Measurements from ENCODE around the gene ZNG1B. TPM values are rescaled to one million over a fixed set of nuclear protein-coding genes. Genes with fewer than 3 reads are reported as not detected.
"Not testable (repeated sequence)": the region's sequence is repeated elsewhere in the genome, so short reads cannot be mapped to it uniquely, and the experiment has no call there.

ZNG1B gene
- total and polyA plus RNA-seq, 2 of the 13 experiments (the other 11 are each of a cell fraction or from before 2014, with no cell fraction given), result 33.8 to 72.2 TPM

DNA sequence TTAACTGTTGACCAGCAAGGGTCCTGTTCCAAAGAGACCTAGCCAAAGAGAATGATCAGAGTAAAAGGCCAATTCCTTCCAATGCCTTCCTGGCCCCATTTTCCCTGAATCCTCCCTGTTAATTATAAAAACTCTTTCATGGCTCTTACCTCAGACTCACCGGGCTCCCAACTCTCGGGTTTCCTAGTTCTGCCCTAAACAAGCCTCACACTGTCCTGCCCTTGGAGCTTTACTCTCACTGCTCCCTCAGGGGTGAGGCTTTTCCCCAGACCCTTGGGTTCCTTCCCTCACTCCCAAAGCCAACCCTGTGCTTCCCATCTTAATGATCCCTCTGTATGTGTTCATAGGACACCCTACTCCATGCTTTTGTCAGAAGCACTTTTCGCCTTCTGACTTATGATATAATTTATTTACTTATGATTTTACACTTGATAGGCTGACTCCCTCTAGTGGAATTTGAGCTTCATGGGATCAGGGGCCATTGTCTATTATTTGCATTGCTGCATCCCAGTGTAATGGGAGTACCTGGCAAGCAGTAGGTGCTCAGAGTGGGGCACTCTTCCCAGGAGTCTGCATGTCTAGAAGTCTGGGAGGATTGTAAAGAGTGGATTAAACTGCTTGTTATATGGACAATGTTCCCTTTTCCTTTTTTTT, 29.9 kb upstream of the ZNG1B start (continued):
- TF ChIP-seq, protein P1, sequence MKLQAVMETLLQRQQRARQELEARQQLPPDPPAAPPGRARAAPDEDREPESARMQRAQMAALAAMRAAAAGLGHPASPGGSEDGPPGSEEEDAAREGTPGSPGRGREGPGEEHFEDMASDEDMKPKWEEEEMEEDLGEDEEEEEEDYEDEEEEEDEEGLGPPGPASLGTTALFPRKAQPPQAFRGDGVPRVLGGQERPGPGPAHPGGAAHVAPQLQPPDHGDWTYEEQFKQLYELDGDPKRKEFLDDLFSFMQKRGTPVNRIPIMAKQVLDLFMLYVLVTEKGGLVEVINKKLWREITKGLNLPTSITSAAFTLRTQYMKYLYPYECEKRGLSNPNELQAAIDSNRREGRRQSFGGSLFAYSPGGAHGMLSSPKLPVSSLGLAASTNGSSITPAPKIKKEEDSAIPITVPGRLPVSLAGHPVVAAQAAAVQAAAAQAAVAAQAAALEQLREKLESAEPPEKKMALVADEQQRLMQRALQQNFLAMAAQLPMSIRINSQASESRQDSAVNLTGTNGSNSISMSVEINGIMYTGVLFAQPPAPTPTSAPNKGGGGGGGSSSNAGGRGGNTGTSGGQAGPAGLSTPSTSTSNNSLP (IDR thresholded peaks at IDR 0.05; ENCODE audit: low read depth, low read length), result peak; percentile 92
- TF ChIP-seq SOX6 (IDR thresholded peaks at IDR 0.05), result no peak
- TF ChIP-seq SOX6 (CRISPR knock-in tag; IDR thresholded peaks at IDR 0.05), result peak; percentile 27
- TF ChIP-seq HNF4A (CRISPR knock-in tag; IDR thresholded peaks at IDR 0.05), result 0 out of 2 replicates have a peak, but pooled peaks have one; percentile 35
- 0 out of 2 replicates have a peak, but pooled peaks have one; percentile 16 for TF ChIP-seq ATF7 (IDR thresholded peaks at IDR 0.05)
- TF ChIP-seq ATF7 (CRISPR knock-in tag; IDR thresholded peaks at IDR 0.05), result no peak
- peak; percentile 18; the same call in 1 of the 2 replicates for TF ChIP-seq SALL1 (CRISPR knock-in tag; IDR thresholded peaks at IDR 0.05)

DNA sequence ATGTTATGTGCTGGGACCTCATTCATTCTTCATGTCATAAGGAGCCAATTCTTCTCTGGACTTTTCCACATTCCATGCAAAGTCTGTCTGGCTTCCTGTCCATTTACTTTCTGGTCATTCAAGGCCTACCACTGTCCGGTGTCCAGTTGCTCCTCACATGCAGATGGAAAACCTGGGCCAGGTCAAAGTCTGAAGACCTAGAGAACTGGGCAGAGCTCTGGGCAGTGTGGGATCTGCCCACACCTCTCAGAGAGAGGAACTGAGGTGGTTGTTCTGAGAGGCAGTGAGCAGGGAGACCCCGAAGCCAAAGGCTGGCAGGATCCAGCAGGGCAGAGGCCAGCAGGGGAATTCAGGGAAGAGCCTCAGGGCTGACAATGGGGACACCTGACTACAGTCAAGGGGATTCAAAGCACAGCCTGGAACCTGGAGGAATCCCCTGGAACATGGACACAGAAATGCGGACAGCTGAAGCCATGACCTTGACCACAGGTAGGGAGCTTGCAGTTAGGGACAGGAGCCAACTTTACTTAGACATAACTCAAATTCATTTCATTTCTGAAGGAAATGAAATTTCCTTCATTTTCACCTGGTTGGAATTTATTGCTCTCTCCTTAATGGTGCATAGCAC, 25.7 kb upstream of the ZNG1B start:
- FAIRE-seq; H3K27me3 ChIP-seq (ENCODE audit: control insufficient read depth in 1 of 2, insufficient read depth in 2 of 2, low read length in 2 of 2); H3K4me2 ChIP-seq (ENCODE audit: low read depth, low read length); CTCF ChIA-PET (ENCODE audit: low intra/inter-chr PET ratio, low total read pairs); H3K4me1 ChIP-seq (ENCODE audit: insufficient read depth, low read length); H3K79me2 ChIP-seq (ENCODE audit: insufficient read depth, low read length); H4K20me1 ChIP-seq (ENCODE audit: insufficient read depth, low read length); H2AFZ ChIP-seq (ENCODE audit: low read length); DNase-seq (ENCODE audit: low spot score); in situ Hi-C loops (cut with HindIII; ENCODE audit: extremely low pct_ligation_motif_present, low pct_unique_long_range_greater_than_20kb); POLR2A ChIA-PET; BruUV-seq (replicated peaks); H3K36me3 ChIP-seq (replicated peaks in 1 of 2; ENCODE audit: control insufficient read depth in 1 of 2, insufficient read depth in 2 of 2, low read length in 2 of 2); H3K27ac ChIP-seq (ENCODE audit: extremely low read length, insufficient read depth, low read length); H3K9me3 ChIP-seq (ENCODE audit: low read length); intact Hi-C loops (cut with micrococcal nuclease; ENCODE audit: unreplicated experiment); H3K4me3 ChIP-seq (replicated peaks in 1 of 3; ENCODE audit: insufficient read depth in 1 of 3, low read depth in 2 of 3, low read length in 3 of 3); H3K9ac ChIP-seq (ENCODE audit: insufficient read depth, low read depth, low read length): not testable (repeated sequence)
- peak; percentile 89 for ATAC-seq
- WGBS (ENCODE audit: low lambda C conversion rate), result 0% methylated on average over 1 of the region's 3 CpGs

DNA sequence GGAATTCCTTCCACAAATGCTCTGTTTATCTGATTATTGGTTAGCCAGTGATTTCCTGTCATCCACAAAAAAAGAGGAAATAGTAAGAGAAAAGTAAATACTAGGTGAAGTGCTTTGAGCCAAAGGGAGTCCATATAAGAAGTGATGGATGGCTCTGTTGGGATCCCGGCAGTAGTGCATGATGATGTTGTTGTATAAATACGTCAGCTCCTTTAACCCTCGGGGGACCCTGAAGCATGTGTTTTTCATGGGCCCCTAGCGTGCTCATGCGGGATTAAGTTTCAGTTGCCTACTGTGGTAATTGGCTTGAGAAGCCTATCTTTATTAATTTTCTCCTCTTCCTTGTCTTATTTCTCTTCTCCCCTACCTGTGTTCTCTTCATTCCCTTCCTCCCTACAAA, 24.7 kb upstream of the ZNG1B start:
- H3K36me3 ChIP-seq (replicated peaks in 1 of 2; ENCODE audit: control insufficient read depth in 1 of 2, insufficient read depth in 2 of 2, low read length in 2 of 2); H3K4me3 ChIP-seq (replicated peaks in 1 of 3; ENCODE audit: insufficient read depth in 1 of 3, low read depth in 2 of 3, low read length in 3 of 3); H3K4me1 ChIP-seq (ENCODE audit: insufficient read depth, low read length); H3K79me2 ChIP-seq (ENCODE audit: insufficient read depth, low read length); H4K20me1 ChIP-seq (ENCODE audit: insufficient read depth, low read length); H2AFZ ChIP-seq (ENCODE audit: low read length); H3K9me3 ChIP-seq (ENCODE audit: low read length); ATAC-seq; H3K27ac ChIP-seq (ENCODE audit: extremely low read length, insufficient read depth, low read length); BruUV-seq (replicated peaks); POLR2A ChIA-PET; FAIRE-seq; intact Hi-C loops (cut with micrococcal nuclease; ENCODE audit: unreplicated experiment); H3K9ac ChIP-seq (ENCODE audit: insufficient read depth, low read depth, low read length); in situ Hi-C loops (cut with HindIII; ENCODE audit: extremely low pct_ligation_motif_present, low pct_unique_long_range_greater_than_20kb); H3K4me2 ChIP-seq (ENCODE audit: low read depth, low read length); CTCF ChIA-PET (ENCODE audit: low intra/inter-chr PET ratio, low total read pairs); H3K27me3 ChIP-seq (ENCODE audit: control insufficient read depth in 1 of 2, insufficient read depth in 2 of 2, low read length in 2 of 2); DNase-seq (ENCODE audit: low spot score): not testable (repeated sequence)
- 76% methylated on average over 5 of the region's 5 CpGs for WGBS (ENCODE audit: low lambda C conversion rate)

DNA sequence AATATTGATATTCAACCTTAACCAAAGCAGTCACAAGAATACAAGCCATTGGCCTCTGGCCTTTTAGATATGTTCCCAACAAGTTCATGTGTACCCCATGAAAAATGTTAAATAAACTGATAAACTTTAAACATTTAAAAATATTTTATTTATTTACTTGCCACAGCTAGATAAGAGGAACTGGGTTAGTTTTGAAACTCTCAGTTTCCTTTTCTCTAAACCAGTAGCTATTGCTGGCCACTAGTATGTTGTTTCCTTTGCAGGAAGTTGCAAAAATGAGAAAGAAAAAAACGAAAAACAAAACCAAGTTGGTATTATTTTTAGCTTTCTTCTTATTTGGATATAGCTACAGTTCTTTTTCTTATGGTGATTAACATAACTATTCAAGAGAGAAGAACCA, 5.7 kb upstream of the ZNG1B start:
- ATAC-seq, FAIRE-seq: not testable (repeated sequence)

More for the DNA sequence above, 5.7 kb upstream of the ZNG1B start:
- BruUV-seq (replicated peaks); H3K4me3 ChIP-seq (replicated peaks in 1 of 3; ENCODE audit: insufficient read depth in 1 of 3, low read depth in 2 of 3, low read length in 3 of 3); H4K20me1 ChIP-seq (ENCODE audit: insufficient read depth, low read length); DNase-seq (ENCODE audit: low spot score); POLR2A ChIA-PET; H3K36me3 ChIP-seq (replicated peaks in 1 of 2; ENCODE audit: control insufficient read depth in 1 of 2, insufficient read depth in 2 of 2, low read length in 2 of 2); intact Hi-C loops (cut with micrococcal nuclease; ENCODE audit: unreplicated experiment); H3K4me2 ChIP-seq (ENCODE audit: low read depth, low read length); H3K79me2 ChIP-seq (ENCODE audit: insufficient read depth, low read length); H3K4me1 ChIP-seq (ENCODE audit: insufficient read depth, low read length); H2AFZ ChIP-seq (ENCODE audit: low read length); H3K27me3 ChIP-seq (ENCODE audit: control insufficient read depth in 1 of 2, insufficient read depth in 2 of 2, low read length in 2 of 2); H3K9ac ChIP-seq (ENCODE audit: insufficient read depth, low read depth, low read length); CTCF ChIA-PET (ENCODE audit: low intra/inter-chr PET ratio, low total read pairs); H3K9me3 ChIP-seq (ENCODE audit: low read length); in situ Hi-C loops (cut with HindIII; ENCODE audit: extremely low pct_ligation_motif_present, low pct_unique_long_range_greater_than_20kb); H3K27ac ChIP-seq (ENCODE audit: extremely low read length, insufficient read depth, low read length): not testable (repeated sequence)
- 0% methylated on average over 1 of the region's 1 CpG for WGBS (ENCODE audit: low lambda C conversion rate)
